NCI-H2227 (cell line): Measurements from ENCODE around the gene CCDC88C.
"Not testable (repeated sequence)": the region's sequence is repeated elsewhere in the genome, so short reads cannot be mapped to it uniquely, and the experiment has no call there.

Experiments used
- DNase-seq: peaks from one replicate; lab custom pipeline; 2025; ENCODE audit not compliant: unreplicated experiment; lab: John Stamatoyannopoulos, UW

Gene CCDC88C

DNA sequence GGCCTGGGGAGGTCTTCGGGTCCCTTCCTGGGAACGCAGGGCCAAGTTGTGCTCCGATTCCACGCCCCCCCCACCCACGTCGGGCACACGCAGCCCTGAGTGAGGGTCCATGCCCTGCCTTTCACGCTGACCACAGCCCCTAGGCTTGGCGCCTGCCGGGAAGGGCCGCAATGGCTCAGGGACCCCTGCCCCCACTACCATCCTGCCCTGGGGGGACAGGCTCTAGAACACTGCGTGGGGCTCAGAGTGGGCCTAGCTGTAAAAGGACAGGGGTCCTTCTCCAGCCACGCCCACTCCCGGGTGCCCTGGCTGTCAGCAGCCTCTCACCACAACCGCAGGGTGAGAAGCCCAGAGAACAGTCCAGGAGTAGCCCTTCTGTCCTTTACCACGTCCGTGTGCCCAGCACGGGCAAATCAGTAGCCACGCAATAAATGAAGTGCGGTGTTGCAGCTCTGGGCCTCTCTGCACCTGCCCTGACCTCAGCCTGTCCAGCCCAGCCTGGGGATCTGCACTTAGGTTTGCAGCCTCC, 163.8 kb downstream of the CCDC88C start:
- peak; percentile 44 for DNase-seq

DNA sequence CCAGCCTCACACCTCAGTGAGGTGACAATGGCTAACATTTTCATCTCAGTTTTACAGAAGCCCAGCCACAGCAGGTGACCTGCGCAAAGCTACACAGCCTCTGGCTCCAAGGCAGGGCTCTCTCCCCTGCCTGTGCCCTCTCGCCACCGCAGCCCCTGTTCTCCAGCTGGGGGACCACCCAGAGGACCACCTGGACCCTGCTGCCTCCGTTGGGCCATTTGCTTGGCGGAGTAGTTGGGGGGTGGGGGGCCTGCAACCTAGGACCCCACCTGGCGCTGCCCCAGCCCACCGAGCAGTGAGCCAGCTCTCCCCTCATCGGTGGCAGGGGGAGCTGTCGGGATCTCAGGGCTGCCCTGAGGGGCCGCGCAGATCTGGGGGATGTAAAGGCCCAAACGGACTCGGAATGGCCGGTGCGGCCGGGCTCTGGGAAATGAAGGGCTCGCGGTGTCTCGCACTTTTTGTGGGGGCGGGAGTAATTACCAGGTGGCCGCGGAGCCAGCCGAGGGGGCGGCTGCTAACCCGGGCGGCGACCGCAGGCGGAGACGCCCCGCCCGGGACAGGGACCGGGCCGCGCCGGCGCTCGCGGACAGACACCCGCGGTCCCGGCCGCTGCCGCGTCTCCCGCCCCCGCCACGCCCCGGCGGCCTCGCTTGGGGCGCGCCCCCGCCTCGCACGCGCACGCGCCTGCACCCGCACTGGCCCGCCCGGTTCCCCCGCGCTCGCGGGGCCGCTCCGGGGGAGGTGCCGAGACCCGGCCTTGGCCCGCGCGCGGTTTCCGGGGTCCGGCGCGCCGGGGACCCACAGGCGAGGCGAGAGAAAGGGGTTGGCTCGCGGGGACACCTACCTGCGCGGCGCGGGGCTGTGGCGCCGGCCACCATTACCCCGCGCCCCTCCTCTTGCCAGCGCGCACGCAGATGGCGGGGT, 164.5 kb downstream of the CCDC88C start:
- peak; percentile 53 for DNase-seq

DNA sequence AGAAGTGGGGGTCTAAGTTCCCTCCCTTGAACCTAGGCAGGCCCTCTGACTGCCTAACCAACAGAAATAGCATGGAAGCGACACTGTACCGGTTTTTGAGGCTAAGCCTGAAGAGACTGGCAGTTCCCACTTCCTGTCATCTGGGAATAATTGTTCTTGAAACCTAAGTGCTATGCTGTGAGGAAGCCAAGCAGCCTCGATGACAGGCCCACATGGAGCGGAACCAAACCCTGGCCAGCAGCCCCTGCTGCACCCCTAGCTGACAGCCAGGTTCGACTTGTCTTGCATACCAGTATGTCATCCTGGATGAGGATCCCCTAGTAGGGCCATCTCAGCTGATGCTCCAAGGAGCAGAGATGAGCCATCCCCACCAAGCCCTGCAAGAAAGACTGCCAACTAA, 166.7 kb downstream of the CCDC88C start:
- no peak for DNase-seq

DNA sequence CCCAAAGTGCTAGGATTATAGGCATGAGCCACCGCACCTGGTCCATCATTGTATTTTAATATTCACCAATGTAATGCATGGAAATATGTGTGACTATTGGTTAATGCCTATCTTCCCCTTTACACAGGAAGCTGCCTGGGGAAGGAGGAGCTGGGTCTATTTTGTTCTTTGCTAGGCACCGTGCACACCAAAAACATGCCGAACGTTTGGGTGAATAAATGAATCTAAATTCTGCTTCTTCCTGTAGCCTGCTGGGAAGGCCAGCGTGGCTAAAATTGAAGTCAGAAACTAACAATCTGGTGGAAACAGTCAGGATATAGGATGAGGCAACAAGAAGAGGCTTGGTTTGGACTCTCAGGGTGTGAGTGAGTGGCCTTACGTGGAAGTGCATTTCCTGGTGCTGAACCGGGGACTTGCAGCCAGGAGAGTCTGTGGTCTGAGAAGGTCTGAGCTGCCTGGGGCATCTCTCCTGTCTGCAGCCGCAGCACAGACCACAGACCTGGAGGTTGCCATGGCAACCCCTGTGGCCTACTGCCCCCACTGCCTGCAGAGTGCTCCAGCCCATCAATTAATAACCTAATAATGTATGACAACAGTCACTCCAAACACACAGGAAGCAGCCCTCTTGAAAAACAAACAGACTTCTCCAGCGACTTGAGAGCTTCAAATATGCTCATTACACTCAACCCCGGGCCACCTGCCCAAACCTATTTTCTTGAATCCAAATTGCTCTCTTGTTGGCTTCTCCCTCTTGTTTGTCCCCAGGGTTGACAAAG, 167.6 kb downstream of the CCDC88C start:
- DNase-seq: peak; percentile 92

DNA sequence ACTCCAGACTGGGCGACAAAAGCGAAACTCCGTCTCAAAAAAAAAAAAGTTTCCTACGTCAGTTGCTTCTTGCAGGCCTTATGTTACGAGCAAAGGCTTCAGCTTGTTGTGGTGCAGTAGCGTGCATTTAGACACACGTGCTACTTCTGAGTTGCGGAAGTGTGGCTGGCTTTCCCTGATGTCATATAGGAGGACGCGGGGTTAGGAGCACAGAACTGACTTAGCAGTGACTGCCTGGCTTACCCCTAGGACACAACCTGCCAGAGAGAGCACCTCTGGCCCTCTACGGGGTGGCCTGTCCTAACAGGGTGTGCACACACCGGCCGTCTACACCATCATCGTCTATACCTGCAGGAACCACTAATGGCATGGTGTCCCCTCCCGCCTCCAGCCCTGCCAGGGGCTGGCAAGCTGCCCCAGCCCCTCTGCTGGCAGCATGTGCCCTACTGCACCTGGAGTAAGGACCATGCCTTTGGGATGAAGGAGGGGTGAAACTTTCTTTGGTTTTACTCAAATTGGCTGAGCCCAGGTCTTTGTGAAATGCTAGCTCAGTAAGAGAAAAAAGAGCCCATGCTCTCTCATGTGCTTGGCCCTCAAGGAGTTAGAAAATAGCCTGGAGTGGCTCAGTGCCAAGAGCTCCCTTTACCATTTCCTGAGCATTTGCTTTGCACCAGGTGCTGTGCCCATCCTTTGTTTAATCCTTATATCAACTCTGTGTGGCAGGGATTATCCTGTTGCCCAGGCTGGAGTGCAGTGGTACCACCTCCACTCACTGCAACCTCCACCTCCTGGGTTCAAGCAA, 171.4 kb downstream of the CCDC88C start:
- DNase-seq: no peak

DNA sequence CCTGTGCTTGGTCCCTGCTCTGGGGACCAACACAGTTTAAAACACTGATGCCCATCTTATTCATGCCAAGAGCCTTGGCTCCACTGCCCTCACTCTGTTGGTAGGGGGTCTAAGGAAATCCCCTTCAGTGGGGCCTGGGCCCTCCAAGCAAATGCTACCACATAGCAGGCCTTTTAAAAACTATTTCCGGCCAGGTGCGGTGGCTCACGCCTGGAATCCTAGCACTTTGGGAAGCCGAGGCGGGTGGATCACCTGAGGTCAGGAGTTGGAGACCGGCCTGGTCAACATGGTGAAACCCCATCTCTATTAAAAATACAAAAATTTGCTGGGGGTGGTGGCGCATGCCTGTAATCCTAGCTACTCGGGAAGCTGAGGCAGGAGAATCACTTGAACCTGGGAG, 172.0 kb downstream of the CCDC88C start:
- not testable (repeated sequence) for DNase-seq

DNA sequence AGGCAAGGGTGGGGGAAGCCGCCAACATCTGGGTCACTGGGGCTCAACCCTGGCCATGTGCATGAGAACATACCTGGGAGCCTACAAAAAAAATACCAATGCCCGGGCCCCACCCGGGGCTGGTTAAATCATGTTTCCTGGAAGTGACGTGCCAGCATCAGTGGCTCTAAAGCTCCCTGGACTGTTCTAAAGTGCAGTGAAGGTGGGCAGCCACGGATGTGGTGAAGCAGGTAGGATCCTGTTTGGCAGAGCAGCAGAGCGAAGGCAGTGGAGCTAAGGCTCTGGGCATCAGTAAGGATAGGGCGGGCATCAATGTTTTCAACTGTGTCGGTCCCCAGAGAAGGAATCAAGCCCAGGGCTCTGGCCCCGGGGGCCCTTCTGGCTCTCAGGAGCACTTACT, 172.6 kb downstream of the CCDC88C start:
- DNase-seq: no peak

DNA sequence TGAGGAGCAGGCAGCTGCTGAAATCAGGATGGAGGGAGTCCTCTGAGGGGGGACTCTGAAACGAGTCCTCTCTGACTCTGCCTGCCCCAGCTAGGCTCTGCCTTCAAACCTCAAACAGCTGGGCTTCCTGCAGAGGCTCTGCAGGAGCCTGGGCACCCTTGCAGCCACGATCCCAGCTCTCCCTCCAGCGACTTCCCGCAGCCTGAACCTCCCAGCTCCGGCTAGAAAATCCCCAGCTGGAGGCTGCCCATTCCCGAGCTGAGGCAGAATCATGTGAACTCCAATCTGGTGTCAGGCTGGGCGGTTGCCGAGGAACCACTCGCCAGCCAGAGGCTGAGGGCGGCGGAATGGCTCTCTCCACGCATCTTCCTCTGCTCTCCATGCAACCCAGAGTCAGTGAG, 173.1 kb downstream of the CCDC88C start, which contains the start of gene GPR68:
TSS of gene GPR68 (minus strand) at position 204 of the 401 bp plus-strand sequence. CDS start 9,654 bp downstream, outside the sequence.
- peak; percentile 68 for DNase-seq

DNA sequence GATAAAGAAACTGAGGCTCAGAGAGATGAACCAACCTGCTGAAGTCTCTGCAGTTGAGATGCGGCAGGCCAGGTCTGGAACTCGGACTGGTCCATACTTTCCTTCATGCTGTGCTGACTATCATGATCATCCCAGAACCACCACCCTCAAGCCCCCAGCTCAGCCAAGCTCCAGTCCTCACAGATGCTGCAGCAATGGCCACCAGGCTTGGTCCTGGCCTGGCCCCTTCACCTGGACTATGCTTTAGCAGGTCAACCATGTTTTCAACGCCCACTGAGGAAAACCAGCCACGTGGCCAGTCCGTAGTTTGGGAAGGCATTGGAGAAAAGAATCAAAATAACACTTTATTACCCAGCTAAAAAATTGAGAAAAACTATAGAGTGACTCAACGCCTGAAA, 174.5 kb downstream of the CCDC88C start:
- DNase-seq: no peak

DNA sequence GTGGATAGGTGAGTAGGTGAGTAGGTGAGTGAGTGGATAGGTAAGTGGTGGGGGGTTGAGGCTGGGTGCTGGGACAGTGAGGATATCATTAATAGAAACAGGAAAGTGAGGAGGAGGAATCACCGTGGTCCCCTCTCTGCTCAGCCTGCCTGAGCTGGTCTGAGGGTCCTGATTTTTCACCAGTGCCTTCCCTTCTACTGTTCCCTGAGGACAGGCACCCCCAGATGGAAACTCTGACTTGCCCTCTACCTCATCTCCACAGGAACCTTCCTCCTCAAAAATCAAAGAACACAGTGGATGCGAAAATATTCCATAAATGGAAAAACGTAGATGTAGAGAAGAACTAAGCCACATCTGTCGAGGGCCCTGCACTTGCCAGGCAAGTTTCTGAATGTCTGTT, 175.0 kb downstream of the CCDC88C start:
- no peak for DNase-seq

DNA sequence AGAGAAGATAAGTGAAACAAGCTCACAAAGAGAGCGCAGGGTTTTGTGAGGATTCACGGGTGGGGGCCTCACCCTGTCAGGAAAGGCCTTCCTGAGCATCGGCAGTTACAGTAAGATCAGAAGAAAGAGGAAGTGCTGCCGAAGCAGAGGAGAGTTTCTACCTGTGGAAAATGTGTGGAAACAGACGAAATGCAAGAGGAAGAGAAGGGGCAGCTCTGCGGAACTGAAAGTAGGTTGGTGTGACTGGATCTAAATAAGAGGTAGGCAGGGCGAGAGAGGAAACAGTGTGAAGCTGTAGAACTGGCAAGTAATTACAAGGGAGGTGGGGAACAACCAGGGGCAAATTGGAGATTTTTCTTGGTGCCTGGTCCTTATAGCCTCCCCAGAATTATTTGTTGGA, 175.8 kb downstream of the CCDC88C start:
- DNase-seq: no peak

DNA sequence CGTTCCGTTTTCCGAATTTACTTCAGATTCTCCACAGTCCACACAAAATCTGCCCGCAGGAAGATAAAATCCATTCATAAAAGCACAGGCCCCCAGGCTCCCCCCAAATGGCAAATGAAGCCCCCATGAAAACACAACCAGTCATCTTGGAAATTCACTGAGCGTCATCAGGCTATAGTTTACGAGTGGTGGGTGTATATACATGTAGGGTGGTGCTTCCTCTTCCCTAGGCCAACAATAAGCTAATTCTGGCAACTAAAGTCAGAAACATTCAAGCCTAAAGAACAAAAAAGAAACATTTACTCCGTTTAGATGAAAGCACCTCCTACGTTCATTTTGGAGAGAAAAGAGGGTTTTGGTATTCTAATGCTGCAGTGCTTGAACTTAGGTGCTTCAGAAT, 179.0 kb downstream of the CCDC88C start:
- no peak for DNase-seq

DNA sequence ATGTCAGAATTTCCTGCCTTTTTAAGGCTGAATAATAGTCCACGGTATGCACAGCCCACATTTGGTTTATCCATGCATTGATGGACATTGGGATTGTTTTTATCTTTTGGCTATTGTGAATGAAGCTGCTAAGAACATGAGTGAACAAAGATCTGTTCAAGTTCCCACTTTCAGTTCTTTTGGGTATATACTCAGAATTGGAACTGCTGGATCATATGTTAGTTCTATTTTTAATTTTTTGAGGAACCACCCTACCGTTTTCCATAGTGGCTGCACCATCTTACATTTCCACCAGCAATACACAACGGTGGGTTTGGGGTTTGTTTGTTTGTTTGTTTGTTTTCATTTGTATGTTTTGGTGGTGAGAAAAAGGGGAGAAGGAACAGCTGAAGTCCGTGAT, 179.5 kb downstream of the CCDC88C start:
- no peak for DNase-seq

DNA sequence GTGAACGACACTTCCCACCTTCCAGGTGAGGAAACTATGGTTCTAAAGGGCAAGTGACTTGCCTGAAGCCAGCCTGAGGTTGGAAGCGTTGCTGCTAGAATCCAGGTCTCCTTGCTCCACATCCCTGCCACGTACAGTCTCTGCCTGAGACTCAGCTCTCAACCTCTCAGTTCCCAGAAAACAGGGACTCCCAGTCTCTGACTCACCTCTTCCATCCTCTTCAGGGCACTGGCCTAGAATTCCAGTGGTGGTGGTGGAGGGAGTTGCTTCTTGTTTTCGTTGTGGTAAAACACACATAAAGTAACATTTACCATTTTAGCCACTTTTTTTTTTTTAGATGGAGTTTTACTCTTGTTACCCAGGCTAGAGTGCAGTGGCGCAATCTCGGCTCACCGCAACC, 180.4 kb downstream of the CCDC88C start:
- no peak for DNase-seq

DNA sequence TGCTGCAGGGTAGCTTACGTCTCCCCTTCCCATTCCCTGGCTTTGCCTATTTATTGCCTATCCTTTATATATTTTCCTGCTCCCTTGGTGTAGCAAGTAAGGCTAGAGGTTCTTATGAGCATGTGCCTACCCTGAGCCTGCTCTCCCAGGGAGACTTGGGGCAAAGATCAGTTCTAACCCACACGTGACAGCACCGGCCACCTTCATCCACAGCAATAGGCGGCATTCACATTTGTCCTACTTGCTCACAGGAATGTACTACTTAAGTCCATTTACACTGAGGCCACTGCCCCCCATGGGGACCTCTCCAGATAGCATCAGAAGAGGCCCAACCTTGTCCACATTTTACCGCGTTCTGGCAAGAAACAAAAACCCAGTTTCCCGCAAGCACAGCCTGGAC, 181.8 kb downstream of the CCDC88C start:
- no peak for DNase-seq

DNA sequence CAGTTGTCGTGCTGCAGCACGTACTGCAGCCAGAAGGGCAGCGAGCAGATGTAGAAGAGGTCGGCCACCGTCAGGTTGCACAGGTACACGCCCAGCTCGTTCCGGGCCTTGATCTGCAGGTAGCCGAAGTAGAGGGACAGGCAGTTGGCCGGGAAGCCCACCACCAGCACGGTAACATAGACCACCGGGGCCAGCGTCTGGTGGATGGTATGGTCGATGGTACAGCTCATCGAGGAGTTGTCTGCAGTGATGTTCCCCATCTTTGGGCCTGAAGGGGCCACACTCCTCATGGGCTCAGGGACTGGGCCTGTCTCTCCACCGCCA, 182.9 kb downstream of the CCDC88C start:
- DNase-seq: no peak

DNA sequence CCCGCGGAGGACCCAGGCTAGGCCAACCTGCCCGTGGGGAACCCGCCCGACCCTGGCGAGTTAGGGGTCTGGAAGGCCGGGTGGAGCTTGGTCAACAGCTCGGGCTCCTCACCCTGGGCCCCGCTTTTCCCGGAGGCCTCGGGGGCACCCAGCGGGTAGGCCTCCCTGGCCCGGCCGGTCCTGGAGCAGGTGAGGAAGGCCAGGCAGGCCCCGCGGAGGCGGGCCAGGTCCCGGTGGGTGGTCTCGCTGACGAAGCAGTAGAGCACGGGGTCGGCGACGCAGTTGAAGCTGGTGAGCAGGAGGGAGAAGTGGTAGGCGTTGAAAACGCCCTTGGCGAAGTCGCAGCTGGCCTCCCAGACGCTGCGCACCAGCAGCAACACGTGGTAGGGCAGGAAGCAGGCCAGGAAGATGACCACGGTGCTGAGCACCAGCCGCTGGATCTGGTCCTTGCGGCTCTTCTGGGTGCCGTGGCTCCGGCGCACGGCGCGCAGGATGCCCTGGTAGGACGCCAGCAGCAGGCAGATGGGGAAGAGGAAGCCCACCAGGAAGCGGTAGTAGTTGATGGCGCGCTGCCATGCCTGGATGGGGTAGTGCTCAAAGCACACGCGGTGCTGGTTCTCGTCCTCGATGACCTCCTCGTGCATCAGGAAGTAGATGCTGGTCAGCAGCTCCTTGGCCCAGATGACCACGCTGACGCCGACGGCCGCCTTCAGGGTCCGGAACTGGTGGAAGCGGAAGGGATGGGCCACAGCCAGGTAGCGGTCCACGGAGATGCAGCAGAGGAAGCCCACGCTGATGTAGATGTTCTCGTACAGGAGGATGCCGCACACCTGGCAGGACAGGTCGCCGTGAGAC, 183.5 kb downstream of the CCDC88C start:
- no peak for DNase-seq

DNA sequence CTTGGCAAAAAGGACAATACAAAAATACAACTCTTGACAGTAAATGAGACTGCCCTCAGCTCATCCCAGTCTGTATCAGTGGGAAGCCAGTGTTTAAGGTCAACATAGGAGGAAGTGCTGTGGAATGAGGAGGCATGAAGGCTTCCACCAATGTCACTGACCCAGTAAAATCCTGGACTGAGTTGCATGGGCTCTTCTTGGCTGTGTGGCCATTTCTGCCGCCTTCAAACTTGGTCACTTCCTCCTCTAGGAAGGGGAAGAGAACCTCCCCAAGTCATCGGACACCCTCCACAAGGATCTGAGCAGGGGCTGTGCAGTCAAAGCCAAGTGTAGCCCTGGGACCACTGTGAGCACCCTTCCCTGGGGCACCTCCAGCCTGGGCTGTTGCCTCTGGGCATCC, 185.0 kb downstream of the CCDC88C start:
- no peak for DNase-seq

DNA sequence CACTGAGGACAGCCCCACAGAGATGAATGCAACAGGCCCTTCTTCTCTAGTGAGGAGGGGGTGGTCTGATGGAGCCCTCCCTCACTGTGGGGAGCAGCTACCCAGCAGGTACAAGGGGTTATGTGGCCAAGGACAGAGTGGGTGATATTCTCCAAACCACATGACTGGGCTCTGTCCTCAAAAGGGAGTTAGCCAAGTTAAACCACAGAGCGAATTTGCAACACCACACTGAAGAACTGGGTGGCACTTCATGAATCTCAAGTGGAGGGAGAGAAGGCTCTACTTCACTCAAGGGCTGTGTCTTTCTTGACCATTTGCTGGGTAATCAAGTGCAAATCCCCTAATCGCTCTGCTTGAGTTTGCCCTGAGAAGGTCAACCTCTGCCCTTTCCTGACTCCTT, 185.6 kb downstream of the CCDC88C start:
- no peak for DNase-seq

DNA sequence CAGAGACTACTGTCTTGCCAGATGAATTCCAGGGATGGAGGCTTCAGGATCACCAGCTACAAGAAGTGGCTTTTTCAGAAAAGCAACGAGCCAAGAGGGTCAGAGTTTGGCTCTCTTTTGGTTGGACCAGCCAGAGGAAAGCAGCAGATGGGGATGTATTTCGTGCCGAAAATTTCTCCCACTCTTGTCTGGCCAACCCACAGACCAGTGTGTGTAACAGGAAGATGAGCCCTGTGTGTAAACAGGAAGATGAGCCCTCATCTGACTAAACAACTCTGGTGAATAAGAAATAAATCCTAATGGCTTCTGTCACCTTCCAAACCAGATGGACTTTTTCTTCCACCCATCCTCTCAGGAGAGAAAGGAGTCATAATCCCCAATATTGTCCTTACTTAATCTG, 186.2 kb downstream of the CCDC88C start:
- no peak for DNase-seq
